GM18951 (cell line): ENCODE results near the gene ZNF697.
"Not testable (repeated sequence)": the region's sequence is repeated elsewhere in the genome, so short reads cannot be mapped to it uniquely, and the experiment has no call there.

Experiments
- POLR2A ChIP-seq: IDR thresholded peaks from 4 replicates; pipeline ENCODE4 v1.6.1; 2011; ENCODE audit warnings: mild to moderate bottlenecking; ENCODE audit not compliant: insufficient read length, insufficient read depth; ENCODE audit errors: extremely low read depth
- in situ Hi-C: fragments of 300-500 bp; cut with MboI; formaldehyde crosslinking; loops from one replicate; pipeline ENCODE4 v1.12.0; 2022; ENCODE audit warnings: low sequenced_read_pairs, mixed read lengths, inconsistent platforms; ENCODE audit not compliant: unreplicated experiment

The ZNF697 gene

DNA sequence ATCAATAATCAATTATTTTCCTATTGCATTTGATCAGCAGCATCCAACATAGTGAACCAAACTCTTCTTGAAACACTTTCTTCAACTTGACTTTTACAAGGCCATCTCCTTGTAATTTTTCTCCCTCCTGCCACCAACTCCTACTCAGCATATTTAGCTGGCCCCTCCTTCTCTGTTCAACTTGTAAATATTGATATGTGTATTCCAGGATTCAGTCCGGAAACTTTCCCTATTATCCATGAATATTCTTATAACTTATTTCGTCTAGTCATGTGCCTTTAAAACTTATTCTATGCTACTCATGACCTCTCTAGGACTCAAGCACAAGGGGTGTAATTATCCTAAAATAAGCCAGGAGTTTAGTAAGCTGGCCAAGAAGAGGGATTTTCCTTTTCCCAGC, 52.9 kb downstream of the ZNF697 start:
- in situ Hi-C loops = no loop called here
- no peak for TF ChIP-seq POLR2A

- in situ Hi-C loops = no loop called here
- no peak for TF ChIP-seq POLR2A
Observed at GRCh38 chr1:119594376-119594775, 53.7 kb downstream of the ZNF697 start.

DNA sequence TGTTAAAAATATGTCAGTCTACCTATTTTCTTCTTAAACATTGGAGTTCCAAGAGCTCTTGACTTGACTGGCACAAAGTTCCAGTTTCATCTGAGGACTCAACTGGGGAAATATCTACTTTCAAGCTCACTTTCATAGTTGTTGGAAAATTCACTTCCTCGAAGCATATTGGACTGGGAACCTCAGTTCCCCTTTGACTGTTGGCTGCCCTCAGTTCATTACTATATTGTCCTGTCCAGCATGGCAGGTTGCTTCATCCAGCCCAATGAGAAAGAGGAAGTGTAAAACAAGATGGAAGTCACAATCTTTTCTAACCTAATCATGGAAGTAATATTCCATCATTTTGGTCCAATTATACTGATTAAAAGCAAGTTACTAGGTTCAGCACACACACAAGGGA, 54.3 kb downstream of the ZNF697 start:
- TF ChIP-seq POLR2A = no peak
- in situ Hi-C loops = no loop called here

DNA sequence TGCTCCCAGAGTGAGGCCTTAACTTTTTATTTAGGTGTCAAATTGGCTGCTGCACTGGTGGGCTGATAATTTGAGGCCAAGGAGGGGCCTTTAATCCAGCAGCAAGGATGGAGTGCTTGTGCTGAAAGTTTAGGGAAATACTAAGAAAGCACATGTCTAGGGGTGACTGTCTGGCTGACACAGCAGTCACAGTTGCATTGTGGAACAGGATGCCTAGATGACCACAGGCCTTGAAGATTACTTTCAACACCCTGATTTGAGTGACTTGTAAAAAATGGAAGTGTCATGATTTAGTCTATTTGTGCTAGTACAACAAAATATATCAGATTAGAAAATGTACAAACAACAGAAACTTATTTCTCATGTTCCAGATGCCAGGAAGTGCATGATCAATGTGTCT, 57.7 kb downstream of the ZNF697 start:
- in situ Hi-C loops = no loop called here

DNA sequence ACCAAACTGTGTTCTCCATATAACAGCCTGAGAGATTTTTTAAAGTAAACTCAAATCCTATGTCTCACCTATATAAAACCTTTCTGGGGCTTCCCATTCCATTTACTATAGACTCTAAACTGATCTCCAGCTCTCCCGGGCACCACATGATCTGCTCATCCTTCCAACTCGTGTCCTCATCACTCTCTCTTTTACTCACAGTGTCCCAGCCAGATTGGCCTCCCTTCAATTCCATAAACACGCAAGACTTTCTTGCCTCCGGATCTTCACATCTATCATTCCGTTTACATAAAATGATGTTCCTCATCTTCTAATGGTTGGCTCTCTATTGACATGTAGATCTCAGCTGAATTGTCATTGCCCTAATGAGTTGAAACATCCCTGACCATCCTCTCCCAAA, 59.4 kb downstream of the ZNF697 start:
- in situ Hi-C loops = no loop called here
- no peak for TF ChIP-seq POLR2A

More for the DNA sequence above, 57.7 kb downstream of the ZNF697 start:
- no peak for TF ChIP-seq POLR2A

- no peak for TF ChIP-seq POLR2A
- in situ Hi-C loops = no loop called here
Observed at GRCh38 chr1:119587341-119587740, 60.7 kb downstream of the ZNF697 start.

- in situ Hi-C loops = not testable (repeated sequence)
Observed at GRCh38 chr1:119585801-119586200, 62.3 kb downstream of the ZNF697 start.

GRCh38 chr1:119582801-119583200, 65.3 kb downstream of the ZNF697 start:
- in situ Hi-C loops = no loop called here

DNA sequence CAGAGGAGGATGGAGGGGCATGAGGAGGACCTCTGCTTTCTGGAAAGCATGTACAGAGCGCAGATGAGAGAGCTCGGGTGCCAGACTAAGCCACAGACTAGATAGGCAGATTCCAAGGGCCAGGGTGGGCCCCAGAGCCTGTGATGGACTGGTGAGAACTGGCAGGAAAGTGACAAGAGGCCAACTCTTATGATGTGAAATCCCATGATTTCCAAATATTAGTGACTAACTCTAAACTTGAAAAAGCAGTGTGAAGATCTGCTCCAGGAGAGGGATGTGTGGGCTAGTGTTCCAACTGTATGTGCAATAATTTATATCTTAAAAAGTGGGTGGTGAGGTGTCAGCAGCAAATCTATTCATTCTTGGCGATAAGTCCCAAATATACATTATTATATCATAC, 67.0 kb downstream of the ZNF697 start:
- in situ Hi-C loops = not testable (repeated sequence)

More at GRCh38 chr1:119582801-119583200, 65.3 kb downstream of the ZNF697 start:
- TF ChIP-seq POLR2A = no peak

DNA sequence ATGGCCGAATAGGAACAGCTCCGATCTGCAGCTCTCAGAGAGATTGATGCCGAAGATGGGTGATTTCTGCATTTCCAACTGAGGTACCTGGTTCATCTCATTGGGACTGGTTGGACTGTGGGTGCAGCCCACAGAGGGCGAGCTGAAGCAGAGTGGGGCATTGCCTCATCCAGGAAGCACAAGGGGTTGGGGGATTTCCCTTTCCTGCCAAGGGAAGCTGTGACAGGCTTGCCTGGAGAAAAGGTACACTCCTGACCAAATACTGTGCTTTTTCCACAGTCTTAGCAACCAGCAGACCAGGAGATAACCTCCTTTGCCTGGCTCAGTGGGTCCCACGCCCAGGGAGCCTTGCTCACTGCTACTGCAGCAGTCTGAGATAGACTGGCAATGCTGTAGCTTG, 74.2 kb downstream of the ZNF697 start:
- TF ChIP-seq POLR2A = no peak
- in situ Hi-C loops = no loop called here

GRCh38 chr1:119569930-119570622, 78.0 kb downstream of the ZNF697 start:
- in situ Hi-C loops = not testable (repeated sequence)
